Stimulated activated CD8-positive, alpha-beta memory T cell treated with anti-CD3 and anti-CD28 coated beads, Interleukin-15, amount 100 ng/mL, for 1 hour (primary cell): Measurements from ENCODE around the gene TMEM240.
"Not testable (repeated sequence)": the region's sequence is repeated elsewhere in the genome, so short reads cannot be mapped to it uniquely, and the experiment has no call there.

Experiments
- DNase-seq: peaks from one replicate; pipeline ENCODE4 v3.0.0-alpha.2; 2020; ENCODE audit warnings: low read depth

The TMEM240 gene

GRCh38 chr1:1495461-1495975, 44.9 kb downstream of the TMEM240 start:
- not testable (repeated sequence) for DNase-seq

DNA sequence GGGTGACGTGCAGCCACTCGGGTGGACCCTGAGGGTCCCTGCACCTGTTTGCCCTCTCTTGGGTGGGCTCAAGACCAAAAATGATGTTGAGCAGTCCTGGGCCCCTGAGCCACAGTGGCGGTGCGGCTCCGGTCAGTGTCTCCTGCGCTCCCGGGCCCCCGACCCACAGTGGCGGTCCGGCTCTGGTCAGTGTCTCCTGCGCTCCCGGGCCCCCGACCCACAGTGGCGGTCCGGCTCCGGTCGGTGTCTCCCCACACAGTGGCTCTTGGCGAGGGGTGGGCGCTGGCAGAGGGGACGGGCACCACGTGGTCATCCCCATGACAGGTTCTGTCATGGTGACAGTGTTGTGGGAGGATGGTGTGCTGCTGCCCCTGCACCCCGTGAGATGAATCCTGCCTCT, 46.1 kb downstream of the TMEM240 start:
- not testable (repeated sequence) for DNase-seq

GRCh38 chr1:1491601-1492000, 48.8 kb downstream of the TMEM240 start:
- no peak for DNase-seq

DNA sequence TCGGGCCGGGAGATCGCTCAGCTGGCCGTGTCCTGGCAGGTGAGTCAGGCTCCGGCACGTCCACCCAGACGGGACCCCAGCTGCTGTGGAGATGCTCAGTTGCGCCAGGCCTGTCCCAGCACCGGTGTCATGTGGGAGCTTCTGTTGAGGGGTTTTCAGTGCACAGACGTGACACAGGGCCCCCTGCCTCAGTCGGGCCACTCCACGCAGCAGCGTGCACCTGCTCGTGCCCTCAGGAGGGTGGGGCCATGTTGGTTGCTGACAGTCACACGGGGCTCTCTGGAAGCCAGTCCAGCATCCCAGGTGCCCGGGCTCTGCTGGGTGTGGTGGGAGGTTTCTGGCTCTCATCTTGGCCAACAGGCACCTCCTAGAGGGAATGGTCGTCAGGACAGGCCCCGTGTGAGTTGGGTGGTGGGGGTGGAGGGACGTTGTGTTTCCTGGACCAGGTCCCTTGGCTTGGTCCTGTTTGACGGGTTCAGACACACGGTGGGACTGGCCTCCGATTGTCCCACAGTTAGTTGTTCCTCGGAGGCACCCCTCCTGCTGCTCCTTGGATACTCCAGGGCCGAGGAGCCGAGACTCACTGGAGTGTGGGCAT, 49.7 kb downstream of the TMEM240 start:
- no peak for DNase-seq

DNA sequence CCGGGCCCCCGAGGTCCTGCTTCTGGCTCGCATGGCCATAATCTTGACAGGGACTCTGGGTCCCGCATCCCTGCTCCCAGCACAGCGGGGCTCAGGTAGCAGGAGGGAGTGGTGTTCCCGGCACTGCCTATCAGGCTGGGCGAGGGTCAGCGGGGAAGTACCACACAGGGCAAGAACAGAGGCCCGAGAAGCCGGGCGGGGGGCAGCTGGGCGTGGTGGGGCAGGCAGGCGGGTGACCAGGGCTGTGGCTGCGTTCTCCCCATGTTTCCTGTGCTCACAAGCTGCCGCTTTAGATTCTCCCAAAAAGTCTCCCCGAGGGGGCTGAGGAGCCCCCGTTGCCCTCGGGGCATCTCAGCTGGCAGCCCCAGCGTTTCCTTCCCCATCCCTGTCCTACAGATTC, 50.6 kb downstream of the TMEM240 start:
- DNase-seq: no peak

- no peak for DNase-seq
Measured at GRCh38 chr1:1489231-1489630, 51.2 kb downstream of the TMEM240 start.

DNA sequence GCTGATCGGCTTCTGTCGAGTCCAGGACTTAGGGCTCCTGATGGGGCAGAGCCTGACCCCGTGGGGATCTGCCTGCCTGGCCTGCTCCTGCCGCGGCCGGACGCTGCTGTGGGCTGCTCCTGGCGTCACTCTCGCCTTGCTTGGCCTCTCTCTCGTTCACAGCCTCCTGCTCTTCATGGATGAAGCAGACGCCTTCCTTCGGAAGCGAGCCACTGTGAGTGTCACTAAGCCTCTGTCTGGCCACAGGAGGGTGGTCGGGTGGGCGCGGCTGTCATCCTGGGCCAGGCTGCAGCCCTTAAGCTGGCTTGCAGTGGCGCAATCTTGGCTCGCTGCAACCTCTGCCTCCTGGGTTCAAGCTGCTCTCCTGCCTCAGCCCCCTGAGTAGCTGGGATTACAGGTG, 52.7 kb downstream of the TMEM240 start:
- no peak for DNase-seq

- not testable (repeated sequence) for DNase-seq
Measured at GRCh38 chr1:1485755-1486317, 54.6 kb downstream of the TMEM240 start.

- DNase-seq: not testable (repeated sequence)
Measured at GRCh38 chr1:1484976-1485750, 55.3 kb downstream of the TMEM240 start.
